Measurements from ENCODE around the gene RAB3GAP1. TPM values are rescaled to one million over a fixed set of nuclear protein-coding genes. Genes with fewer than 3 reads are reported as not detected.
A peak's percentile ranks its signal among the peaks of the same experiment; 100 is the strongest.
"Not testable (repeated sequence)": the region's sequence is repeated elsewhere in the genome, so short reads cannot be mapped to it uniquely, and the experiment has no call there.

Gene RAB3GAP1
- total and polyA plus RNA-seq, 2 experiments from 2014 or later, result 19.9 to 35.0 TPM

- Histone ChIP-seq H3K4me1 (ENCODE audit: low read depth) (no peaks in the 10 kb centered on the region), H3K27me3 (no peaks in the 10 kb centered on the region), H3K36me3 (peaks cover 4% of the 10 kb centered on the region), H3K27ac (no peak overlapping the region), H3K4me3 (no peak overlapping the region), H3K9me3 (ENCODE audit: low read depth) (no peaks in the 10 kb centered on the region)
- no peak for TF ChIP-seq CTCF (IDR thresholded peaks at IDR 0.05; ENCODE audit: low read depth, low read length)
- peak in 1 of 2 donors; percentile 33 for DNase-seq (ENCODE audit: low read depth in 1 of 2, low spot score in 1 of 2)
These were observed 44.8 kb downstream of the RAB3GAP1 start for GRCh38 chr2:135096665-135097446.

GRCh38 chr2:135097532-135098231 lies 45.6 kb downstream of the RAB3GAP1 start:
- Histone ChIP-seq H3K27ac (no peak overlapping the region), H3K27me3 (no peaks in the 10 kb centered on the region), H3K4me1 (ENCODE audit: low read depth) (no peaks in the 10 kb centered on the region), H3K36me3 (peaks cover 4% of the 10 kb centered on the region), H3K9me3 (ENCODE audit: low read depth) (no peaks in the 10 kb centered on the region), H3K4me3 (no peak overlapping the region)
- no peak for TF ChIP-seq CTCF (IDR thresholded peaks at IDR 0.05; ENCODE audit: low read depth, low read length)
- no peak for DNase-seq (ENCODE audit: low read depth in 1 of 2, low spot score in 1 of 2)

- no peak for DNase-seq (ENCODE audit: low read depth in 1 of 2, low spot score in 1 of 2)
- no peak for TF ChIP-seq CTCF (IDR thresholded peaks at IDR 0.05; ENCODE audit: low read depth, low read length)
- Histone ChIP-seq H3K36me3 (no peaks in the 10 kb centered on the region), H3K4me3 (no peak overlapping the region), H3K4me1 (ENCODE audit: low read depth) (no peaks in the 10 kb centered on the region), H3K27ac (no peak overlapping the region), H3K9me3 (ENCODE audit: low read depth) (no peaks in the 10 kb centered on the region), H3K27me3 (no peaks in the 10 kb centered on the region)
These were observed 47.9 kb downstream of the RAB3GAP1 start for GRCh38 chr2:135099802-135100483.

- Histone ChIP-seq H3K36me3 (no peaks in the 10 kb centered on the region), H3K4me1 (ENCODE audit: low read depth) (no peaks in the 10 kb centered on the region), H3K9me3 (ENCODE audit: low read depth) (no peaks in the 10 kb centered on the region), H3K27ac (no peak overlapping the region), H3K4me3 (no peak overlapping the region), H3K27me3 (no peaks in the 10 kb centered on the region)
- DNase-seq (ENCODE audit: low read depth in 1 of 2, low spot score in 1 of 2), result no peak
- no peak for TF ChIP-seq CTCF (IDR thresholded peaks at IDR 0.05; ENCODE audit: low read depth, low read length)
These were observed 51.8 kb downstream of the RAB3GAP1 start for GRCh38 chr2:135103843-135104242.

GRCh38 chr2:135105513-135106316 lies 53.6 kb downstream of the RAB3GAP1 start:
- H3K36me3 ChIP-seq; H3K27ac ChIP-seq; DNase-seq (ENCODE audit: low read depth in 1 of 2, low spot score in 1 of 2); H3K4me3 ChIP-seq; H3K9me3 ChIP-seq (ENCODE audit: low read depth); H3K27me3 ChIP-seq; H3K4me1 ChIP-seq (ENCODE audit: low read depth): not testable (repeated sequence)
